Neuron (in vitro differentiated cells): ENCODE data around the gene SLCO1B1.

Experiments used
- H2AFZ ChIP-seq: one replicate; pipeline ENCODE4 v1.6.1; 2013; ENCODE audit warnings: low read depth, mild to moderate bottlenecking, inconsistent platforms, low read length, moderate library complexity
- H3K27me3 ChIP-seq: one replicate; pipeline ENCODE4 v1.6.1; 2013; ENCODE audit warnings: low read length; ENCODE audit not compliant: insufficient read depth
- H3K36me3 ChIP-seq: one replicate; pipeline ENCODE4 v1.6.1; 2013; ENCODE audit warnings: low read length; ENCODE audit not compliant: insufficient read depth
- H3K4me1 ChIP-seq: one replicate; pipeline ENCODE4 v1.6.1; 2013; ENCODE audit warnings: low read length; ENCODE audit not compliant: insufficient read depth
- H3K4me3 ChIP-seq: 2 replicates; pipeline ENCODE4 v1.5.1; 2013; ENCODE audit warnings: mild to moderate bottlenecking, low read length, moderate library complexity
- H3K9me3 ChIP-seq: one replicate; pipeline ENCODE4 v1.6.1; 2013; ENCODE audit warnings: low read length

SLCO1B1 gene

DNA sequence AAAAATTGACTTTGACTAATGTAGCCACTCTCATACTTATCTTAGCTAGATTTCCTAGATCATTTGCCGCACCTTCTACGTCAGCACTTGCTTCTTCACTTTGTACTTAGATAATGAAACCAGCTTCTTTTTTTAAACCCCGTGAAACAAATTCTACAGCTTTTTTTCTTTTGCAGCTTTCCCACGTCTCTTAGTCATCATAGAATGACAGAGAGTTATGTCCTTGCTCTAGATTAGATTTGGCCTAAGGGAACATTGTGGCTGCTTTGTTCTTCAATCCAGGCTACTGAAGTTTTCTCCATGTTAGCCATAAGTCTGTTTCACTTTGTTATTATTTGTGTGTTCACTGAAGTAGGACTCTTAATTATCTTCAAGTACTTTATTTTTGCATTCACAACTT lies 108.9 kb downstream of the SLCO1B1 start:
- no peaks in the 10 kb centered on the region for H3K36me3 ChIP-seq
- no peak overlapping the region for H2AFZ ChIP-seq
- H3K4me3 ChIP-seq, result no peak overlapping the region
- no peaks in the 10 kb centered on the region for H3K4me1 ChIP-seq
- H3K27me3 ChIP-seq, result no peaks in the 10 kb centered on the region
- H3K9me3 ChIP-seq, result no peaks in the 10 kb centered on the region

DNA sequence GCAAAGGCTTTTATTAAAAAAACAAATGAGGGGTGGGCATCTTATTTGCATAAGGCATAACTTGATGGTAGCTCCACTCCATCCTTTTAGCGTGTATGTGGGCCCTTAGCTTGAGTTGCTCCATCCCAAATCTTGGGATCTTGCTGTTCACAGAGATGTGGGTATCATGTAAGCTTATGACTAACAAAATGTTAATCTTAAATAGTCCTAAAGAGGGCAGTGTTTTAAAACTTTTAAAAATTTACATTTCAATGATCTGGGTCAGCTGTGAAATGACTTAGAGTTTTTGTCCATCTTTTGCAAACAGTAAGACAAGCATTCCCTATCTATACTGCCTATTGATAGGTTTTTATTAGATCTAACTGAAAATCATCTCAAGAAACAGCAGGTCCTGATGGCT lies 117.7 kb downstream of the SLCO1B1 start:
- no peaks in the 10 kb centered on the region for H3K4me1 ChIP-seq
- no peaks in the 10 kb centered on the region for H3K9me3 ChIP-seq
- H2AFZ ChIP-seq, result no peak overlapping the region
- no peaks in the 10 kb centered on the region for H3K27me3 ChIP-seq
- no peaks in the 10 kb centered on the region for H3K36me3 ChIP-seq
- H3K4me3 ChIP-seq, result no peak overlapping the region

DNA sequence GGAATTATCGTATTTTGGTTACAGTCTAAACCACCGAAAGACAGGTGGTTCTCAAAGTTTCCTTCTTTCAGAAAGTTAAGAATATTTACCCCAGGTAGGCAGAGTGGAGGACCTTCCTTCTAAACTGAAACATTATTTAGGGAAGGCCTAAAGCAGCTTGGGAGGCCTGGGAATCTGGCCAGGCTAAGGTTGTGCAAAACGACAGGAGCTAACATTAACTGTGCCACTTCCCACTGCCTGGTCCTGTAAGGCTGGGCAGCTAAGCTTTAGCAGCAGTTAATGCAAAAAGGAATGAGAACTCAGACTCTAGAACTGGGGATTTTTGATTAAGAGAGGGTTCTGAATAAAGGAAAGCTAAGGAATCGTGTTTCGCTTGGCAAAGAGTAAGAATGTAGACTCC lies 121.1 kb downstream of the SLCO1B1 start:
- Histone ChIP-seq H3K27me3 (no peaks in the 10 kb centered on the region), H3K9me3 (no peaks in the 10 kb centered on the region), H3K36me3 (no peaks in the 10 kb centered on the region), H3K4me3 (no peak overlapping the region), H3K4me1 (no peaks in the 10 kb centered on the region), H2AFZ (no peak overlapping the region)

DNA sequence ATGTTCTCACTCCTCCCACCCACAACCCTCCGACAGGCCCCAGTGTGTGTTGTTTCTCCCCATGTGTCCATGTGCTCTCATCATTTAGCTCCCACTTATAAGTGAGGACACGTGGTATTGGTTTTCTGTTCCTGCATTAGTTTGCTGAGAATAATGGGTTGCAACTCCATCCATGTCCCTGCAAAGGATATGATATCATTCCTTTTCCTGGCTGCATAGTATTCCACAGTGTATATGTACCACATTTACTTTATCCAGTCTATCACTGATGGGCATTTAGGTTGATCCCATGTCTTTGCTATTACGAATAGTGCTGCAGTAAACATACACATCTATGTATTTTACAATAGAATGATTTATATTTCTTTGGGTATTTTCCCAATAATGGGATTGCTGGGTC lies 126.2 kb downstream of the SLCO1B1 start:
- Histone ChIP-seq H3K27me3 (no peaks in the 10 kb centered on the region), H3K36me3 (no peaks in the 10 kb centered on the region), H3K4me3 (no peak overlapping the region), H3K4me1 (no peaks in the 10 kb centered on the region), H2AFZ (no peak overlapping the region), H3K9me3 (no peaks in the 10 kb centered on the region)

DNA sequence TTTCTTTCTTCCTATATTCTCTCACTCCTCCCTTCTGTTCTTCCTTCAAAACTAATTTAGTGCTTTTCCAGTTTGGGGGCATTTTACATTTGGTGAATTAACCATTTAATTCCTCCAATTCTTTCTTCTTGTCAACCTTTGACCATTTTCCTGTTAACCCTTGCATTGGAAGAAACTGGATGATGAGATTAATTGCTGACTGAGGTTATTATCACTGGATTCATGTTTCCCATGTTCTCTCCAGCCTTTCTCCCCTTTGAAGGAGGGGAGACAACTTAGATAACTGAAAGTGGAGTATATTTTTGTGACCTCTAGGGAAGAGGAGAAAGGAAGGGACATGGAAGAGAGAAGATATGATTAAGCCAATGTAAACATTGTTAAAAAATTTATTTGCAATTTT lies 133.2 kb downstream of the SLCO1B1 start:
- Histone ChIP-seq H3K4me1 (no peaks in the 10 kb centered on the region), H3K36me3 (no peaks in the 10 kb centered on the region), H3K27me3 (no peaks in the 10 kb centered on the region), H3K9me3 (no peaks in the 10 kb centered on the region), H3K4me3 (no peak overlapping the region), H2AFZ (no peak overlapping the region)

DNA sequence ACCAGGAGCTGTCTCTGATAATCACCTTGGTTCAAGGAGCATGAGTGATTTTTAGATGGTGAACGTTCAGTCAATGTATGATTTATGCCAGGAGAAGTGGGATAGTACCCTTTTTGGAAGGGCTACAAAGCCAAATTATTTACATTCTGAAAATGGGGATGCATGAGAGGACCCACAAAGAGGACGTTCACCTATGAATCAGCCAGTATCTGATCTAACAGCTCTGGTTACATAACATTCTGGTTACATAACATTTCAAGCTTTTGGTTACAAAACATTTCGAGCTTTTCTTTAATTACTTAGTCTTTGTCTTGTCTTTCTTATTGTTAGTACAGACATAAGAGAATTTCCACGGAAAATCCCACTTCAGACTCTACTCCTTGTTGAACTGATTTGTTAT lies 134.9 kb downstream of the SLCO1B1 start:
- Histone ChIP-seq H3K4me1 (no peaks in the 10 kb centered on the region), H3K4me3 (no peak overlapping the region), H2AFZ (no peak overlapping the region), H3K27me3 (no peaks in the 10 kb centered on the region), H3K36me3 (no peaks in the 10 kb centered on the region), H3K9me3 (no peaks in the 10 kb centered on the region)

DNA sequence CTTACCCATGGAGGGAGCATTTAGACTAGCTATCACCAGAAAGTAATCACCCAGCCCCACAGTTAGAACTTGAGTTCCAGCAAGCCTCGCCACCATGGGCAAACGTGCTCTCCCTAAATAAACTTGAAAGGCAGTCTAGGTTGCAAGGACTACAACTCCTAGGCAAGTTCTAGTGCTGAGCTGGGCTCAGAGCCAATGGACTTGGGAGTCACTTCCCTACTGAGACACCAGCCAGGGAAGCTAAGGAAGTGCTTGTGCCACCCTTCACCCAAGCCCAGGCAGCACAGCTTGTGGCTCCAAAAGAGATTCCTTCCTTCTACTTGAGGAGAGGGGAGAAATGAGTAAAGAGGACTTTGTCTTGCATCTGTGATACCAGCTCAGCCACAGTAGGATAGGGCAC lies 145.8 kb downstream of the SLCO1B1 start:
- Histone ChIP-seq H3K4me3 (no peak overlapping the region), H3K9me3 (no peaks in the 10 kb centered on the region), H3K27me3 (no peaks in the 10 kb centered on the region), H2AFZ (no peak overlapping the region), H3K4me1 (no peaks in the 10 kb centered on the region), H3K36me3 (no peaks in the 10 kb centered on the region)
